ENCODE results near the gene NDOR1.

DNA sequence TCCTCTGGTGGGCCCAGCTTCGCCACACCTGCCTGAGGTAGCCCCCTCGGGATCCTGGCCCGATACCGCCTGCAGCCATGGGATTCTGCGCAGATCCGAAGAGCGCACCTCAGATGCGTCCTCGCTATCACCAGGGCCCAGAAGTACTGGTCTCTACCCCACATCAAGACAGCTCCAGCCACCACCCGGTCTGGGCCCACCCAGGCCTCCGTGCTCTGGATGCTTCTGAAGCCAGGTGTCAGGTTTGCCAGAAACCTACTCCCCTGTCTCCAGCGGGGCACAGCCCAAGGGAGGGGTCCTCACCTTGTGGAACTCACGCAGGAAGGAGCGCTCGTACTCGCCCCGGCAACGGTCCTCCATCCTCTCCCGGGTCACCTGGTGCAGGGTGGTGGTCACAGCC lies 19.6 kb upstream of the NDOR1 start:
- TF ChIP-seq, protein P1, sequence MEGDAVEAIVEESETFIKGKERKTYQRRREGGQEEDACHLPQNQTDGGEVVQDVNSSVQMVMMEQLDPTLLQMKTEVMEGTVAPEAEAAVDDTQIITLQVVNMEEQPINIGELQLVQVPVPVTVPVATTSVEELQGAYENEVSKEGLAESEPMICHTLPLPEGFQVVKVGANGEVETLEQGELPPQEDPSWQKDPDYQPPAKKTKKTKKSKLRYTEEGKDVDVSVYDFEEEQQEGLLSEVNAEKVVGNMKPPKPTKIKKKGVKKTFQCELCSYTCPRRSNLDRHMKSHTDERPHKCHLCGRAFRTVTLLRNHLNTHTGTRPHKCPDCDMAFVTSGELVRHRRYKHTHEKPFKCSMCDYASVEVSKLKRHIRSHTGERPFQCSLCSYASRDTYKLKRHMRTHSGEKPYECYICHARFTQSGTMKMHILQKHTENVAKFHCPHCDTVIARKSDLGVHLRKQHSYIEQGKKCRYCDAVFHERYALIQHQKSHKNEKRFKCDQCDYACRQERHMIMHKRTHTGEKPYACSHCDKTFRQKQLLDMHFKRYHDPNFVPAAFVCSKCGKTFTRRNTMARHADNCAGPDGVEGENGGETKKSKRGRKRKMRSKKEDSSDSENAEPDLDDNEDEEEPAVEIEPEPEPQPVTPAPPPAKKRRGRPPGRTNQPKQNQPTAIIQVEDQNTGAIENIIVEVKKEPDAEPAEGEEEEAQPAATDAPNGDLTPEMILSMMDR (IDR thresholded peaks at IDR 0.05), result no peak
- TF ChIP-seq POLR2A (IDR thresholded peaks at IDR 0.05), result no peak

All from thyroid gland (tissue), 4 donors.